ELR (cell line): Measurements from ENCODE around the gene CCDC186.

ENCODE experiments used
- DNase-seq: peaks from one replicate; pipeline ENCODE4 v3.0.0-alpha.2; 2015; ENCODE audit warnings: low read depth

Gene CCDC186

DNA sequence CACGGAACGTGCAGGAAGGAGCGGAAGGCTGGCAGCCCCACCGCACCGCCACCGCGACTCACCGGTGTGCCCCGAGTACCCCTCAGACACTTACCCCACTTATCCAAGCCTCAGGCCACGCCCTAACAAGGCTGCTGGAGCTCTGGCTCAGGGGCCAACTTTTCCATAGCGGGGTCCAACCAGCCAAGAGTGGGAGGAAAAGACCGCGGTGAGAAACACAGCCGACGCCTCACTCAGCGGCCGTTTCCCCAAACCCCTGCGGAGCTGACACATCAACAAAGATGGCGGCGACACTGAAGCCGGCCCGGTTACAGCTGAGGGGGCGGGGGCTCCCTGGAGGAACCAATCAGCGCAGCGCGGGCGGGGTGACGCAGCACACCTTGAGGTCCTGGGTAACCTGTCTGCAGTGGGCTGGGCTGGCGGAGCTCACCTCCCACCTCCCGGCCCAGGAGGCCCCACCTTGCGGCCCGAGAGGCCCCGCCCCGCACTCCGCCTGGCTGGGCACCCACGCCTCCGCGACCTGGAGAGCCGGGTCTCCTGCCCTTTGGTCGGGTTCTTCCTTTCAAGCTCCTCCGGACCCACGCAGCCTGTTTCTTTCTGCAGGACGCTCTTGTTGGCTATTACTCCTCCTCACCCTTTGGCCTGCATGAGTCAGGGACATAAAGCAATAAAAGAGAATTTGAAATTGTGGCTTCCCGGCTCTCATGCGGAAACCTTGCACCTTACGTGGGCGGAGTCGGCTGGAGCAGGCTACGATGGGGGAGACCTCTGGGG is at the start of gene CCDC186:
CCDC186 (minus strand) TSS at position 283 of the 774 bp plus-strand sequence. CDS start 10,935 bp downstream, outside the sequence.
- DNase-seq, result peak; percentile 93

DNA sequence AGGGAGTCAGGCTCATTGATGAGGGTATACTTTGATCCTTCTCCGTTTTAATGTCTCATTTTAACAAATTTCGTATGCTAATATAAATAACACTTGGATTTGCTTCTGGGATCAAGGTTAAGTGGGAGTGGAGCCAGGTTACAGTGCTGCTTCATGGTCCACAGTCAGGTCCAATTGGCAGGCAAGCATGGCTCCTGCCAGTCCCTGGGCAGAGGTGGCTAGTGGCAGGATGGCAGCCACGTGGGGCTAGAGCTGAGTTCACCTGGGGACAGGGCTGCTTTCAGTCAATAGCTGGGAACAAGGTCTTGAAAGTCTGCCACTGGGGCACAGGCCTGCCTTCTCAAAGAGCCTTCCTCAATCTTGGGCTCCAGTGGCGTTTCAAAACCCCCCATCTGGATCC is 49.1 kb upstream of the CCDC186 start:
- no peak for DNase-seq

DNA sequence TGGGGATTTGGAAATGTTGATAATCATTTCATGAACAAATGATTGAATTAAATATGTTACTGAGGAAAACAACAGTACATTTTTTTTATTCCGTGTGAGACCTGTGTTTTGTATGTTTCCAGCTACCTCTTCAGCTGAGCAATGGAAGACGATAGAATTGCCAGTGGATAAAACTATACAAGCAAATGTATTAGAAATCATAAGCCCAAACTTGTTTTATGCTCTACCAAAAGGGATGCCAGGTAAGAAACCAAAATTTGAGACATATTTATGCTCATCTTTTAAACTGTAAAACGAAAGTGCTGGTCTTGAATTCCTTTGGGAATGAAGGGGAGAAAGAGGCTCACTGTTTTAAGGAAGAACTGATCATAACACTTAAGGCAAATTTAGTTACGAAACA is 47.2 kb upstream of the CCDC186 start:
- no peak for DNase-seq

DNA sequence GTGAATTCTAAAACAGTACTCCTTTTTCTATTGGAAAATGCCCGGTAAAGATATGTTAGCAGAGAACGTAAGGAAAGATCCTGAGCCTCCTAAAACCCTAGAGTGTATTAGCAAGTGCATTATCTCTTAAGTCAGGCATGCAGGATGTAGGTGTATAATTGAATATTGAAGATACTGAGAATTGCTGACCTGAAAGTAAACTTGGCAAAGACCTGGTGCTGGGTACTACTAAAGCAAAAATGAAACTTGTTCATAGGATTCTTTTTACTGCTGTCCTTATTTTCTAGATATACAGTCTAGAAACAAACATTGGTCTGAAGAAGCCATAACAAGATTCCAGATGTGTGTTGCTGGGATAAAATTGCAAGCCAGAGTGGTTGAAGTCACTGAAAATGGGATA is 46.3 kb upstream of the CCDC186 start:
- DNase-seq, result no peak

DNA sequence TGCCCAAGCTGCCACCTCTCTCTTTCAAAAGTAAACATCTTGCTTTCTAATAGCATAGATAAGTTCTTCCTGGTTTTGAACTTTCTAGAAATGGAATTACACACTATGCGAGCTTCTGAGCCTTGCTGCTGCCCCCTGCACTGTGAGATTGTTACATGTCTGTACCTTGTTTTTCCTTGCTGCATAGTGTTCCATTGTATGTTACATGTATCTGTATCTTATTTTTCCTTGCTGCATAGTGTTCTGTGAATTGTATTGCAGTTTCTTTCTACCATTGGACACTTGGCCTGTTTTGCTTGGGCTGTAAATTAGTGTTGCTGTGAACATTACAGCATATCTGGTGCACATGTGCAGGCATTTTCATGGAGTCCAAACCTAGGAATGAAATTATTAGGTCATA is 41.0 kb upstream of the CCDC186 start:
- no peak for DNase-seq

DNA sequence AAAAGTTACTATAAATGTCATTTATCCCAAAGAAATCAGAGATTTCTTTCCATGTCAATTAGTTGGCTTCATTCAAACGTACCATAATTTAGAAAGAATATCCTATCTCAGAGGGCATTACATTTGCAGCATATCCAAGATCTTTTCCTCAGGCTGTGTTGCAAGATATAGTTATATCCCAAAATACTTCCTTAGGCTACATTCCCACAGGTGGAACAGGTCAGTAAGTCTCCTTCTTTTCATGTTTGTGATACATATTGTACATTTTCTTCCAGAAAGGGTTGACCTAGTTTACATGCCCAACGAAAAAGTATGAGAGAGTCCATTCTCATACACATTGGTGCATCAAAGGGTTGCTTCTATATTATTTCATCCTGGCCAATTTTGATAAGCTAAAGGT is 38.1 kb upstream of the CCDC186 start:
- no peak for DNase-seq

DNA sequence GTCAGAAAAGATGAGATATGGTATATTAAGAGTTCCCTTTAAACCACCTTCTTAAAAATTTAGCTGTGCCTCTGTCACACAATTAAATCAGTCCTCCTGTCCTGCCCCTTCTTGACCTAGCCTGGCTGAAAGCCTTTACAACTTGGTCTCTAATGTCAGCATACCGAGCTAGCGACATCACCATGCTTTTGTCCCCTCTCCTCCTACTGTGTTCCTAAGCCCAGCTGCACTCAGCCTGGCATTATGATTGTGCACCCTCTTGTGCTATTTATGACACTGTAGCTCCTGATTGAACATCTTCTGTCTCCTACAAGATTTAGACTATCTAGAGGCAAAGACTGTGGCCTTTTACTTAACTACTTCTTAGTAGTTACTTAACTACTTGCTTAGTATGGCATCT is 34.3 kb upstream of the CCDC186 start:
- no peak for DNase-seq

DNA sequence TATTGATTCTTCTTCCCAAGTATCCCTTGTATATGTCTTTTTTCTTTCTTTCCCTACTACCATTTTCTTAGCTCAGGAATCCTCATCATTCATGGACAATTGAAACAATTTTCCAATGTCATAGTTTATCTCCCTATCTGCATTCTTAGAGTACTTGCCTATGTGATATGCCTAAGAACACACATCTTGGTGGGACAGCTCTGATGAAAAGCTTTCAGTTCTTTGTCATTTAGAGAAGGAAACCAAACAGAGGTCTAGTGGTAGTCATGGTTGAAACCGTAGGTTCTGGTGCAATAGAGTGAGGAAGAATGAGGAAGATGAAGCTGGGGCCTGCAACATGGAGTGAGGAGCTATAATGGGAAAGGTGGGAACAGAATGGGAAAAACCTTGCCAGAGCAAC is 33.3 kb upstream of the CCDC186 start:
- DNase-seq, result no peak

DNA sequence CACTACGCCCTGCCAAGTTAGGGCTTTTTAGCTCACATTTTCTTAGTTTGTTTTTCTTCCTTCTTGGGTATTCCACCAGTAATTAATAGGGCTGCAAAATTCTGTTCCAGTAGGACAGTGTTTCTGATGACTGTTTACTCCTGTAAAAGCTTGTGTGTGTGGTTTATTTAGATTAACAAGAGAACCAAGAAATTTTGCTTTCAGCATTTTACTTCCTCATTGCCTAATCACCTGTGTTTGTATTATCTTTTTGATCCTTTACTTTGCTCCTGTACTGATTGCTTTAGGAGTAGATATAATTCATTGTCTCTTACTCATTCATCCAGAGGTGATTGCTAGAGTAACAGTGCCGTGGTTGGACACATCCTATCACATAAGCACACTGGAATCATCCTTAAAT is 32.9 kb upstream of the CCDC186 start:
- DNase-seq, result no peak

DNA sequence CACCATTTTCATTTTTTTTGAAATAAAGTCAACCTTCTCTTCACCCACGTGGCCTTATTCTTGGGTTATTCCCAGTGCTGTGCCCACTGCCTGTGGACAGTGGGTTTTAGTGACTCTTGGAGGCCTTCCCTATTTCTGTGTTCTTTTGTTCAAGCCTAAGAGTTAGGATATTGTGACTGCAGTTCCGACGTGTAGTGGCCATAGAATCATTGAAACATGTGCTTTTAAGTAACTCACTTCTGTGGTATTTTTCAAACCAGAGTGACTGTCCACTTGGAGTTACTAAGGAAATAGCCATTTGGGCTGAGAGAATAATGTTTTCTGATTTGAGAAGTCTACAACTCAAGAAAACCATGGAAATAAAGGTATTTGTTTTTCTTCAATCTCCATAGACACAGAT is 28.8 kb upstream of the CCDC186 start:
- no peak for DNase-seq

DNA sequence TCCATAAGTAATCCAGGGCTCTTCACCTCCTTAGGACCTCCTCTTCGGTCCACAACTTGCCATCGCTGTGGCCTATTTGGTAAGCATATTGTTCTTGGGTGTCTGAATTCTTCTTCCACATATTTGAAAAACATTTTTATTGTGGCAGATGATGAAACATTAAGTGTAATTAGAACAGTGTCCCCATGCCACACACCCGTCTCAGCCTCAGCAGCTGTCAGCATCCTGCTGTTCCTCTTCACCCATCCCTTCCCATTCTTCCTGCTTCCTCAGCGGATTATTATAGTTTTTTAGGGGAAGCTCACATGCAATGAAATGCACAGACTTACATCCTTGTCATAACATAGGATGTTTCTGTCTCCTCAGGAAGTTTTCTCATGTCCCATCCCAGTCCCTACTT is 25.2 kb upstream of the CCDC186 start:
- no peak for DNase-seq

DNA sequence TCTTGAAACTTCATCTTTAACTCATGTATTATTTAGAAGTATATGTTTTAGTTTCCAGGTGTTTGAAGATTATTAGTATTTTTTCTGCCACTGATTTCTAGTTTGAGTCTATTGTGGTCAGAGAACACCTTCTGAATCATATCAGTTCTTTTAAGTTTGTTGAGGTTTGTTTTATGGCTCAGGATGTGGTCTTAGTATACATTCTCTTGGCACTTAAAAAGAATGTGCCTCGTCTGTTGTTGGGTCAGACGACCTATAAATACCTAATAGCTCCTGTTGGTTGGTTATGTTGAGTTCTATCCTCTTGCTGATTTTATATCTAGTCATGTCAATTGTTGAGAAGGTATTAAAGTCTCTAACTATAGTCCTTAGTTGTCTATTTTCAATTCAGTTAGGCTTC is 21.1 kb upstream of the CCDC186 start:
- peak; percentile 36 for DNase-seq

DNA sequence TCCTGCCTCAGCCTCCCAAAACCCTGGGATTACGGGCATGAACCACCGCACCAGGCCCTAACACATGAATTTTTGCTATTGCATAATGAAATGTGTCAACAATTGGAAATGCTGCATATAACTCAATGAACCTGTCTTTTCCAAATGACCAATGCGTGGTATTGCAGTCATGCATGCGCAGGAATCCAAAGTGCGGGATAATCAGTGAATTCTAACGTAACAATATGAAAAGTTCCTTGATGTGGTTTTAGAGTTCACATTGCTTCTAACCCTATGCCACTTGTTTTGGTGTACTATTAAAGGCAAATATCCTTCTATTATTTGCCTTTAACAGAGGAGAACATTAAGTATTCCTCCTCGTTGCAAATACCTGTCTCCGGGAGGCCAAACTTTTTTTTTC is 15.7 kb upstream of the CCDC186 start:
- no peak for DNase-seq

DNA sequence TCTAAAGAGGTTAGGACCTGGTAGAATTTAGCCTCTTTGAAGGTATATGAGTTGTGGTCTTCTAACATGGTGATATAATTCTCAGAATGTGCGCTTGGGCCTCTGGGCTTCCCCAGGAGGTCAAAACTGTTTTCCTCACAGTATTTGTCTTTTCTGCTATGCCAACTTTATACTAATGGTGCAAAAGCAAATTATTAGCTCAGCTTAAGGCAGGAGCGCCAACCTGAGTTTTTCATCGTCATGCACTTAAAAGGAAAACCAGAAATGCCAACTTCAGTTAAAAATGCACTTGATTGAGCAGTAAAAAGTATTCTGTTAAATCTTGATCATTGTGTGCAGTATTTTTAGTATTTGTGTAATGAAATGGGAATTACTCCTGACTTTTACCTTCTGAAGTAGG is 14.9 kb upstream of the CCDC186 start:
- no peak for DNase-seq

DNA sequence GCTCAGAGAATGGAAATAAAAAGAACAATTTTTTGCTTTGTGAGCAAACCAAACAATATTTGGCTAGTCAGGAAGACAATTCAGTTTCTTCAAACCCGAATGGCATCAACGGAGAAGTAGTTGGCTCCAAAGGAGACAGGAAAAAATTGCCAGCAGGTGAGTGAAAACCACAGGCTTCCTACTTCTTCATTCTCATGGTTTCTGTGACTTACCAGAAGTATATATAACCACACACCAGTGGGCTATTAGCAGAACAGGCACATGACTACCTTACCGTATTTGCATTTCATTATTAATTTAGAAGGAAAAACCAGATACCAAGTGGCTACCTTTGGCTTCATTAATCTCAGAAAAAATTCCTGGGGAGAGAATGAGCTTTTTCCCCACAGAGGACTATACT is 14.0 kb upstream of the CCDC186 start:
- no peak for DNase-seq

DNA sequence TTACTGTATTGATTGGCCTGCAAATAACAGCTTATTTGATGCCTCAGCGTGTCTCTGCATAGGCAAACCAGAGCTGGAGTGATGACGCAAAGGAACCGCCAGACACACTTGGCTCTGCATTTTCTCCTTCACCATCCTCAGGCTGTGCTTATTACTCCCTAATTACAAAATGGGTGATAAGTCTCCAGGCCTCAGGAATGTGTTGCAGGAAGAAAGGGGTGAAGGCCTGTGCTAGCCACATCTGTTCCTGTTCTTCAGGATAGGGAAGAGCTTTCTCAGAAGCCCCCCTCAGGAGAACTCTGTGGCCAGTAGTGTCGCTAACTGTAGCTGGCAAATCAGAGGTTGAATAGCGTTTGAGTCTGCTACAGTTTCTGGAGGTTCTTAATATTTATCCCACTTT is 10.3 kb upstream of the CCDC186 start:
- DNase-seq, result no peak

DNA sequence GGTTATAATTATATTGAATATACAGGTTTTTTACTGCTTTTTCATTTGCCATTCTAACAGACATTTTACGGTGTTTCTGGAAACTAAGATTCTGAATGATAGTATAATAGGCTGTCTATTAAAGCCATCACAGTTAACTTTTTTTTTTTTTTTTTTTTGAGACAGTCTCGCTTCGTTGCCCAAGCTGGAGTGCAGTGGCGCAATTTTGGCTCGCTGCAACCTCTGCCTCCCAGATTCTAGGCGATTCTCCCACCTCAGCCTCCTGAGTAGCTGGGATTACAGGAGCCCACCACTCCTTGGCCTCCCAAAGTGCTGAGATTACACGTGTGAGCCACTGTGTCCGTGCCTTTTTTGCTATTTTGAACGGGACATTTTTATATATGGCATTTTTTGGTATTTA is 9.6 kb upstream of the CCDC186 start:
- no peak for DNase-seq

DNA sequence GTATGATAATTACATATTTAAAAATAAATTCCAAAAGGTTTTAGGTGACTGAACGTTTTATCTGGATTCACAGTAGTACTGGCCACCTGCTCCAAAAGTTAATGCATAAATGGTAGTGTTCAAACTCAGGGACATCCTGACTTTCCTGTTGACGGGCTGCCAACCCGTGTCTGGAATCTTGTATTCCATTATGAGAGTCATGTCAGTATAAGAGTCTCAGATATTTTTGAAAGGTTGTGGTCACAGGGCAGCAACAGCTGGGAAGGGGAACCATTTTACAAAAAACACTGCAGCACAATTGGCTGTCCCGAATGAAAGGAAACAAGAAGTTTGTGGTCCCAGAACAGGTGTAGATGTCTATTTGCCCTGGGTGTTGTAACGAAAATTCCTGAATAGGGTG is 8.0 kb upstream of the CCDC186 start:
- no peak for DNase-seq

DNA sequence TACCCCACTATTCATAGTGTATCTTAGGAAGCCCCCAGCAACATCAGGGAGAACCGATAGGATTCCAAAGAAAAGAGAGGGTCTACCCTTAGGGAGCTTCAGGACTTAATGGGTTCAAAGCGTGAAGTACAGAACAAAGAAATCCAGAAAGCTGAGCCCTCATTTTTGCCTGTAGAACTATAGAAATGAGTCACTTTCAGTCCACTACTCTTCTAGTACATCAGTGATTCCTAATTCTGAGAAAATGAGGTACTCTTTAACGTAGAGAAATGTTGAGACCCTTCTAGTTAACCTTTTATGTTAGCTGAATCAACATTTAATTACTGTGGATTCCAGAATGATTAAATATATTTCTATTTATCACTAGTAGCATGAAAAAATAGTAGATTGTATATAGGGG is 6.9 kb upstream of the CCDC186 start:
- DNase-seq, result no peak

DNA sequence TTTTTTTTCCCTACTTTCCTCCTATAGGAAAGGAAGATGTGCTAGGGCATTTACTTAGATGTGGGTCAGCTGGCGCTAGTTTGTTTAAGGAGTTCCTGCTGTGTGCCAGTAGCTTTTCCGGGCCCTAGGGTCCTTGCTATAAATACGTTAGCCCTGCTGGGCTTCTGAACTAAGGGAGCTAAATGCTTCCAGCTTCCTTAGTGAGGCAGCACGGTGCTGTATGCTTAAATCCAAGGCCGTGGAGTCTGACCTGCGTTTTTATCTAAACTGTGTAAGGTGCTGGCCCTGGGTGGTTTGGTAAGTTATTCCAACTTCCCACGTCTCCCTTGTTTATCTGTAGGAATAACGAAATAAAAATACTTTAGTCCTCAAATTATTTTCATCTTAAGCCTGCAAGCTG is 5.7 kb upstream of the CCDC186 start:
- no peak for DNase-seq

DNA sequence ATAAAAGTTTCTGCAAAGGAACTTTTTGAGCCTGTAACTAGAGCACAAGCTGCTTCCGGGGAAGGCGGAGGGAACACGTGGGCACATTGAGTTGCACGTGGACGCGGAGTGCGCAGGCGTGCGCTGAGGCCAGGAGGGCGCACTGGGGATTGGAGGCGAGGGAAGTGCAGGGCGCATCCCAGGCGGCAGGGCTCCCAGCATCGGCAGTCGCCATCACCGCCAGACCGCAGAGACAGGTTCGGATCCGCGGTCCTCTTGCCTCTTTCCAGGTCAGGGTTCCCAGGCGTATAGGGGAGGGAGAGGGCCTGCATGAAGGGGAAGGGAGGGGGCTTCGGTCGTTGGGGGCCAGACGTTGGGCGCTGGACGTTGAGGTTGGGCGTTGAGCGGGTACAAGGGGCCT is 5.1 kb upstream of the CCDC186 start, which contains the start of gene TDRD1:
TDRD1 (plus strand) TSS at position 206 of the 400 bp plus-strand sequence. CDS start 8,479 bp downstream, outside the sequence.
- no peak for DNase-seq

DNA sequence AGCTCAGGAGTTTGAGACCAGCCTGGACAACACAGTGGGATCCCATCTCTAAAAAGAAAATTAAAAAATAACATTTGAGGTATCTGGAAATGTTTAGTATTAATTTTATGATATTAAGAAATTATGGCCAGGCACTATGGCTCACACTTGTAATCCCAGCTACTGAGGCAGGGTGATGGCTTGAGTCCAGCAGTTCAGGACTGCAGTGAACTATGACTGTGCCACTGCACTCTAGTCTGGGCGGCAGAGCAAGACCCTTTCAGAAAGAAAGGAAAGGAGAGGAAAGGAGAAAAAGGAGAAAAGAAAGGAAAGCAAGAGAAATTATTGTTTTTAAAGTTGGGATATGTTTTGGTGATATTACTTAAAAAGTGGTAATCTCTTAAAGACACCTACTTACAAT is 2.5 kb upstream of the CCDC186 start:
- DNase-seq, result no peak

DNA sequence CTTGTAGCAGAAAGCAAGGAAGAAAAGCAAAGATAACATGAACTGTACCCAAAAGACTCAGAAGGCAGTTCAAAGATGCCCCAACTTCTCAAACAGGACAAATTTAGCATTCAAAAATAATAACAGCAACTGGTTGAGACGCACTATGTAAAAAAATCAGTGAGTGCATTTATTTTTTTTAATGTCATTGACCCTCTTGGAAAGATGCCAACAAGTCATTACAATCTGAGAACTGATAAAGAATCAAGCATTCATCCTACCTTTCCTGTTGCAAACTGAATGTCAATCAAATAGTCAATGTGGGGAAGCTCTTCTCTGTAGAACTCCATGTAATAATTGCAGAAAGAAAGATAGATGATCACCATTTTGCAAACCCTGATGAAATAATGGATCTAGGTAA is 1.7 kb upstream of the CCDC186 start:
- DNase-seq, result no peak

DNA sequence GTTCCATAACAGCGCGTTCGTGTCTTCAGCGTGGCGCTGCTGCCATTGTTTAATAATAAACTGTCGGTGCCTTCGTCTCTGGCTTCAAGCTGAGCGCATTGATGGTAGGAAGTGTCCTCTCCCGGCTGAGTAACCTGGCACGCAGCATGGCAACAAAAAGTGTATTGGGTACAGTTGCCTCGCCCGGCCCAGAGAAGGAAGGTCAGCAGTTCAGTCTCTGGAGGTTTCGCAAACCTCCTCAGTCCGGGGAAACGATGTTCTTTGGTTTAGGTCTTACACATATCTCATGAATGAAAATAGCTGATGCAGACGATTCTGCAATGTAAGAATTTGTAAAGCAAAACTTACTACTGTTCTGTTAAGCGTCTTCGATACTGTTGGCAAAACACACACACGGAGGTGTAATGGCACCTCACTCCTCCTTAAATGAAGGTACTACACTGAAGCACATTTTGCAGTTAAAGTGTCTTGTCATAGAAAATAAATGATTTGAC is 739 bp upstream of the CCDC186 start:
- DNase-seq, result peak; percentile 35
